Measurements from ENCODE around the gene ZNF525. TPM values are rescaled to one million over a fixed set of nuclear protein-coding genes. Genes with fewer than 3 reads are reported as not detected.

Gene ZNF525
- total and polyA plus RNA-seq, 9 of the 15 experiments (the other 6 are each of a cell fraction or from before 2014, with no cell fraction given): 1.5 to 12.0 (median 6.7) TPM

DNA sequence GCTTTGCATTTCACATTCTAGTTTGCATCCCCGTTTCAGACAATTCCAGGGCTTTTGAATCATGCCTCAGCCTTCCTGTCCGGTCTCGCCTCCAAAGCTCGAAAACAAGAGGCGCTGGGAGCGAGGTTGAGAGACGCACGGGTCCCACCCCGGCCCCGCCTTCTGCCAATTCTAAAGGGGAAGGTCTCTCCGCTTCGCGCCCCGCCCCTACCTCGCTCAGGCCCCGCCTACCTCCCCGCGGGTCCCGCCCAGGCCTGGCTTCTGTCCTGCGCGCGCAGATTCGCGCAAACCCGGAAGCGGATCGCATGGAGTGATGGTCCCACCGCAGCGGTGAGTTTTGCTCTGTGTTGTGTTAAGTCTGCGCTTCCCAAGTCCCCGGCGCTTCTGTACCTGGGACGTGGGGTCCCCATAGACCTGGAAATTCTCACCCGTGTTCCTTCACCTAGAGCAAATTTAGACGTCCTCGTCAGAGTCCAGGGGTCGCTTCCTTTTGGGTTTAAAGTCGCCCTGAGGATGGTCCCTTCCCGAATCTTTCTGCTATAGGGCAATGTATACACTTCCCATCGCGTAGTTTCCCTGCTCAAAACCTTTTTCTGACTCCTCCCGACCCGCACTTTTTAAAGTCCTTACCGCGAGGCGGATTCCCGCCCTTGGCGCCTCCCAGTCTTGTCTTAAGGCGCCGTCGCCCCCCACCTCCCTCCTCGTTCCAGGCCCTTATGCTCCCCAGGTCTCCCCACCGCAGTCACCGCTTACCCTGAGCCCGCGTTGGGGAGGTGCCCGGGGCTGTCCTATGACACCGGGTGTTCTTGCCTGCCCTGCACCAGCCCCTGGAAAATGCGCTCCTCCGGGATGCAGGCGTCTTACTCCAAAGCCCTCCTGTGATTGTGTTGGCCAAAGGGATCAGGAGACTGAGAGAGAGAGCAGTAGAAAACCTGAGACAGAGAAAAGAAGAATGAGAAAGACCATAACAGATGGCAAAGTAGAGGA is 31.7 kb upstream of the ZNF525 start, which contains the start of gene ZNF845 (continued):
- TF ChIP-seq, protein P1, sequence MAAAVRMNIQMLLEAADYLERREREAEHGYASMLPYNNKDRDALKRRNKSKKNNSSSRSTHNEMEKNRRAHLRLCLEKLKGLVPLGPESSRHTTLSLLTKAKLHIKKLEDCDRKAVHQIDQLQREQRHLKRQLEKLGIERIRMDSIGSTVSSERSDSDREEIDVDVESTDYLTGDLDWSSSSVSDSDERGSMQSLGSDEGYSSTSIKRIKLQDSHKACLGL (CRISPR knock-in tag; IDR thresholded peaks at IDR 0.05; ENCODE audit: borderline replicate concordance, poor library complexity, severe bottlenecking): no peak
- TF ChIP-seq RBFOX2 (IDR thresholded peaks at IDR 0.05; ENCODE audit: low read depth, low read length) (peak; percentile 81), PML (IDR thresholded peaks at IDR 0.05; ENCODE audit: low read length) (peak; percentile 47; the same call in 1 of the 2 replicates), HDAC1 (IDR thresholded peaks at IDR 0.05) (0 out of 4 replicates have a peak, but pooled peaks of 1 of the 2 experiments have one; percentile 56), RBM25 (IDR thresholded peaks at IDR 0.05; ENCODE audit: low read depth, low read length, severe bottlenecking) (no peak), ZNF263 (CRISPR knock-in tag; IDR thresholded peaks at IDR 0.05; ENCODE audit: borderline replicate concordance) (no peak), NR2C1 (IDR thresholded peaks at IDR 0.05) (no peak), NR2C1 (tag; IDR thresholded peaks at IDR 0.05) (no peak), NR1H2 (CRISPR knock-in tag; IDR thresholded peaks at IDR 0.05) (no peak), CBFA2T2 (conservative IDR thresholded peaks at IDR 0.05) (no peak), MAFG (tag; conservative IDR thresholded peaks at IDR 0.05) (no peak), ZNF589 (CRISPR knock-in tag; IDR thresholded peaks at IDR 0.05; ENCODE audit: low read depth) (no peak), ZKSCAN1 (IDR thresholded peaks at IDR 0.05; ENCODE audit: low read depth, low read length) (no peak), ZKSCAN3 (CRISPR knock-in tag; IDR thresholded peaks at IDR 0.05) (no peak), GABPA (tag; conservative IDR thresholded peaks at IDR 0.05; ENCODE audit: low read depth) (no peak; the same call in 1 of the 2 replicates), KLF1 (tag; IDR thresholded peaks at IDR 0.05) (no peak), CBX8 (IDR thresholded peaks at IDR 0.05; ENCODE audit: borderline replicate concordance, extremely low read depth, low read depth, low read length, poor library complexity, severe bottlenecking) (no peak), CXXC5 (CRISPR knock-in tag; IDR thresholded peaks at IDR 0.05) (peak; percentile 17; the same call in 1 of the 2 replicates), RBM17 (IDR thresholded peaks at IDR 0.05; ENCODE audit: borderline replicate concordance, low read depth, low read length) (no peak), C11orf30 (IDR thresholded peaks at IDR 0.05; ENCODE audit: low read depth) (no peak)
- TF ChIP-seq, protein P2, sequence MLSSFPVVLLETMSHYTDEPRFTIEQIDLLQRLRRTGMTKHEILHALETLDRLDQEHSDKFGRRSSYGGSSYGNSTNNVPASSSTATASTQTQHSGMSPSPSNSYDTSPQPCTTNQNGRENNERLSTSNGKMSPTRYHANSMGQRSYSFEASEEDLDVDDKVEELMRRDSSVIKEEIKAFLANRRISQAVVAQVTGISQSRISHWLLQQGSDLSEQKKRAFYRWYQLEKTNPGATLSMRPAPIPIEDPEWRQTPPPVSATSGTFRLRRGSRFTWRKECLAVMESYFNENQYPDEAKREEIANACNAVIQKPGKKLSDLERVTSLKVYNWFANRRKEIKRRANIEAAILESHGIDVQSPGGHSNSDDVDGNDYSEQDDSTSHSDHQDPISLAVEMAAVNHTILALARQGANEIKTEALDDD (IDR thresholded peaks at IDR 0.05): no peak
- TF ChIP-seq, protein P3, sequence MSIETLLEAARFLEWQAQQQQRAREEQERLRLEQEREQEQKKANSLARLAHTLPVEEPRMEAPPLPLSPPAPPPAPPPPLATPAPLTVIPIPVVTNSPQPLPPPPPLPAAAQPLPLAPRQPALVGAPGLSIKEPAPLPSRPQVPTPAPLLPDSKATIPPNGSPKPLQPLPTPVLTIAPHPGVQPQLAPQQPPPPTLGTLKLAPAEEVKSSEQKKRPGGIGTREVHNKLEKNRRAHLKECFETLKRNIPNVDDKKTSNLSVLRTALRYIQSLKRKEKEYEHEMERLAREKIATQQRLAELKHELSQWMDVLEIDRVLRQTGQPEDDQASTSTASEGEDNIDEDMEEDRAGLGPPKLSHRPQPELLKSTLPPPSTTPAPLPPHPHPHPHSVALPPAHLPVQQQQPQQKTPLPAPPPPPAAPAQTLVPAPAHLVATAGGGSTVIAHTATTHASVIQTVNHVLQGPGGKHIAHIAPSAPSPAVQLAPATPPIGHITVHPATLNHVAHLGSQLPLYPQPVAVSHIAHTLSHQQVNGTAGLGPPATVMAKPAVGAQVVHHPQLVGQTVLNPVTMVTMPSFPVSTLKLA (conservative IDR thresholded peaks at IDR 0.05): peak; percentile 41 to 74; a peak in 3 of 4 replicates
- TF ChIP-seq, protein P4, sequence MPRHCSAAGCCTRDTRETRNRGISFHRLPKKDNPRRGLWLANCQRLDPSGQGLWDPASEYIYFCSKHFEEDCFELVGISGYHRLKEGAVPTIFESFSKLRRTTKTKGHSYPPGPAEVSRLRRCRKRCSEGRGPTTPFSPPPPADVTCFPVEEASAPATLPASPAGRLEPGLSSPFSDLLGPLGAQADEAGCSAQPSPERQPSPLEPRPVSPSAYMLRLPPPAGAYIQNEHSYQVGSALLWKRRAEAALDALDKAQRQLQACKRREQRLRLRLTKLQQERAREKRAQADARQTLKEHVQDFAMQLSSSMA (CRISPR knock-in tag; IDR thresholded peaks at IDR 0.05): no peak
- TF ChIP-seq, protein P5, sequence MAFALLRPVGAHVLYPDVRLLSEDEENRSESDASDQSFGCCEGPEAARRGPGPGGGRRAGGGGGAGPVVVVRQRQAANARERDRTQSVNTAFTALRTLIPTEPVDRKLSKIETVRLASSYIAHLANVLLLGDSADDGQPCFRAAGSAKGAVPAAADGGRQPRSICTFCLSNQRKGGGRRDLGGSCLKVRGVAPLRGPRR (CRISPR knock-in tag; IDR thresholded peaks at IDR 0.05): no peak

All from K562 (cell line).